NK-92 (cell line): Measurements from ENCODE around the gene ARNT2.

ENCODE experiments used
- DNase-seq: peaks from one replicate; lab custom pipeline; 2025; ENCODE audit not compliant: unreplicated experiment; lab: John Stamatoyannopoulos, UW

Gene ARNT2

DNA sequence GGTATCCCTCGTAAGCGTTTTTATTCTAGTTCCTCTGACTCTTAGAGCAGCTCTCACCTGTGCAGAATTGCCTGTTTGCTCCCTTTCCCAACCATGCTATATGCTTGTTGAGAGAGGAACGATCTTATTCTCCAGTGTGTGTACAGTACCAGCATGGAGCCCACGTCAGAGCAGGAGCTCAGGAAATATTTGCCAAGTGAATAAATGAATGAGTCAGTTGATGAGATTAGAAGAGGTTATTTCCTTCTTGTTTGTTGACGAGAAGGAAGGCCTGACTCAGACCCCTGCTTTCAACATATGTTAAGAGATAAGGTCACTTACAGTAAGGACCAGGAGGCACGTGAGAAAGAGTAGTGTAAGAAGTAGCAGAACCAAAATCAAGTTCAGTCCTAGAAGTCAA is 184.6 kb downstream of the ARNT2 start:
- no peak for DNase-seq

DNA sequence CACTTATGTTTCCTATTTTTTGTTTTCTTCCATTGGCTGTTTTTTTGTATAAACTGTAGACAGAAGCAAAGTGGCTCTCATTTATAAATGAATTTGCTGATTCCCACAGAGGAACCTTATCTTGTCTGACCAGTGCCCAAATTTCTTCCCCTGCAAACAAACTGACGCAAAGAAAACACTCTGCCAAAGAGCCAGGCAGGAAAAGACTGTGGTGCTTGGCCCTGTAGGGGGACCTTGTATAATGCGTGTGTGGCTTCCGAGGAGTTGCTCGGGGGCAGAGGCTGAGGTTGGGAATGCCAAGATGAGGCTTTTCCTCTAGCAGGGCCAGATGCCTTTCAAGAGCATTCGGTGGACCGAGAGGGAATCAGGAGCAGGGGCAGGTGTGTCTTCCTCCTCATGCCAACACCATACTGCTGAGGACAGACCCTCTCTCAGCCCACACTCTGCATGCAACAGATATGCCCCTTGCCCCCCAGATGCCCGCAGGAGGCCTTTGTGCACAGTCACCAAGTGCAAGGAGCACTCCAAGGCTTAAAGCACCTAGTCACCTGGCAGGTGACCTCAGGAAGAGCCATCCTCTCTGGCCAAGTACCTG is 186.7 kb downstream of the ARNT2 start:
- no peak for DNase-seq

DNA sequence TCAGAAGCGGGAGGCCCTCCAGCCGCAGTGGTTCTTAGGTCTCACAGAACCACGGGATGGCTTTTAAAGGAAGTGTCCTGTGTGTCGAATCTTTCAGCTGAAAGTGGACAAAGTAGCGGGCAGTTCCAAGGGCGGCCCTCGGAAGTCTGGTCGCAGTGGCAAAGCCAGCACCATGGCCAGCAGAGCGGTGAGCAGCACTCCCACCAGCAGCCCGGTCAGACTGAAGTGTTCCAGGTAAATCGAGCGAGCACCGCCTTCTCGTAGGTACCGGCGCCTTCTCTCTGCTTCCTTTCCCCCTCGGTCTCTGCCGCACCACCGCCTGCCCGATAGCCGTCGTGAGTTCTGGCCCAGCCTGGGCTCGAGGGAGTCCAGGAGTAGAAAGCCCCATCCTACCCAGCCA is 187.3 kb downstream of the ARNT2 start:
- DNase-seq: no peak

DNA sequence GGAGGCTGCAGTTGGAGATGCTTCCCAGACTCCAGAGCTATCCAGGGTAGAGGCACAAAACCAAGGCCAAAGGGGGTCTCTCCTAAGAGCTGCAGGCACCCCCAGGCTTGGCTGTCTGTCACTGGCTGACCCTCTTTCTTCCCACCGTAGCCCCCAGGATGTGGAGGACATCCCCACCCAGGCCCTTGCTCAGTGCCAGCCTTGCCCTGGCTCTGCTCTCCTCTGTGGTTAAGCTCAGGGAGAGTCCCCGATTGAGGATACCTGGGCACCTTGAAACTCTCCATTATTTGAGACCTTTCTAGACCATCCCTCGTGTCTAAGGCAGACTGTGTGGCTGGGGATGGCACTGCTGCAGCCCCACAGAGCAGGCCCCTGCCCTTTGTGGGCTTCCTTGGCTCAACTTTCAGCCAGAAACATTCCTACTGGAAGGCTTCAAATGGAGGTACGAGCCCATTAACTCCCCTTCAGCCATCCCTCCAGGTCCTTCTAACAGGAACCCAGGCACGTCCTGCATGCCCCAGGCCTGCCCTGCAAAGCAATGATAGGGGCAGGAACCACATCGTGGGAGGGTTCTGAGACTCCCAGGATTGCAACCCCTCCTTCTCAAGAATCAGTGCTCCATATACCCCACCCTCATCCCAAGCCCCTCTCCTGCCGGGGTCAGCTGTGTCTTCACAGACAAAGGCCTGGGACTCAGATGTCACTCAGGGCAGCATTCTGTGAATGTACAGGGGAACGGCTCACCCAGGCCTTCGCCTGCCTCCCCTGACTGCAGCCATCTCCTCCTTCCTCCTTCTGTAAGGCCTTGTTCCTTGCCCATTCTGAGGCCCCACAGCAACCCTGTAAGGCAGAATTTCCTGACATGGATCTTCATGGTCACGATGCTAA is 188.0 kb downstream of the ARNT2 start:
- DNase-seq: no peak

DNA sequence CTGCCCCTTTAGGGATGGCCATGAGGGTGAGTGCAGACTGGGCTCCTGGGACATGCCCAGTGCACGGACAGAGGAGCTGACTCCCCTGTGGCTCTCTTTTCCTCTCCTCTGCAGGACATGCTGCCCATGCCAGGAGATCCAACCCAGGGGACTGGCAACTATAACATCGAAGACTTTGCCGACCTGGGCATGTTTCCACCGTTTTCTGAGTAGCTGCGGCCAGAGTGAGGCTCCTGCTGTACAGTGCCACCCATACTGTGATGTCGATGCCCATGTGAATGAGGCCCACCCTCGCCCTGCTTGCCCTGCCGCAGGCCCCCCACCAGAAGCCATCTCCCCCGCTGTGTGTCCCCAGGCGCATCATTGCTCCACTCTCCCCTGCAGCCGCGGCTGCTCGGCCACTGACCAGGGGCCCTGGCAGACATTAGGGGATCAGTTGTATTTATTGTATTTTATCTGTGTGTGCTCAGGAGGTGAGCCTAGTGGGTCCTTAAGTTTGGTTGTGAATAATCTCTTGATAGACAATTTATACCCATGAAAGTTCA is 189.4 kb downstream of the ARNT2 start:
- DNase-seq: no peak

DNA sequence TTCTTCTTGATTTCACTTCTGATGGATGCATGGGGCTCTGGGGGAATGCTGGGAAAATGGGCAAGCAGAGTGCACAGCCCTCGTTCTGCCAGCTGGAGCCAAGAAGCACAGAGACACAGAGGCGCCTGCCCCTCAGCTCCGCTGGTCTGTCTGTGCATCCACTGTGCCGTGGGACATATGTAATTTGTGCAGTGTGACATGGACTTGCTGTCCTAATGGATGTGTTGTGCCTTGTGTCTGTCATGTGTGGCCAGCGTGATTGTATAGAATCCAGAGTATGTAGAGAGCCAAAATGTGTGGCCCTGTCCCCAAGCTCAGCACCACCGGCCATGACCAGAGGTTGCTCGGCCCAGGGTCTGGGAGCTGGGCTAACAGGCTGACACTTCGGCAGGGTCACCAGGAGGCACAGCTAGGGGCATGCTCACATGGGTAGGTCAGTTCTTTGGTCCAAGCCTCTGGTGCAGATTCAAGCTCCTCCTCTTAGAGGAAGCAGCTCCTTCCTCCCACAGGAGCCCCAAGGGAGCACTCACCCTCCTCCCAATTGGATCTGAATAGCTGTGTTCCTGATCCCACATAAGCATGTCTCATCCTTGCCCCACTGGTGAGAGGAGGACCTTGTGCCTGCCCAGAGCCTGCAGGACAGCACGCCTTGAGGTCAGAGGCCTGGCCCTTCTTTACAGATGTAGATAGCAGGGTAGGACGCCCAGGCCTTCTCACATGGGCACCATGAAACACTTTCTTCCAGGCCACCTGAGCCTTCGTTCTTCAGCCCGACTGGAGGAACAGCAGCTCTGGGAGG is 190.1 kb downstream of the ARNT2 start:
- no peak for DNase-seq

DNA sequence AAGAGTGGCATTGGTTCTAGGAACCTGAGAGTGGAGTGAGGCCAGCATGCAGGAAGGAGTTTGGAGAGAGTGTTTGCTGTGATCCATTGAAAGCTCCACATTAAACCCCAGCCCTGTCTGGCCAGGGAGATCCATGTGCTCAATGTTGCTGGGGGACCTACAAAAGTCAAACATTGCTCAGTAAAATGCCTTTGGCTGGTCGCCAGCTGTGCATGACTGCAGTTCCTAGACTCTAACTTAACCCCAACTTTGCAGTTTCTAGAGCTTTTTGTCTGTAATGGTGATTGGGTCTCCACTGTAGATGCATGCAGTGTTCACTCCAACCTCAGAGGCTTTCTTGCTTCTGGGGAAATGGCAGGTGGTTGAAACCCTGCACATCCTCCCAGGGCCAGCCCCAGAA is 191.2 kb downstream of the ARNT2 start:
- no peak for DNase-seq

DNA sequence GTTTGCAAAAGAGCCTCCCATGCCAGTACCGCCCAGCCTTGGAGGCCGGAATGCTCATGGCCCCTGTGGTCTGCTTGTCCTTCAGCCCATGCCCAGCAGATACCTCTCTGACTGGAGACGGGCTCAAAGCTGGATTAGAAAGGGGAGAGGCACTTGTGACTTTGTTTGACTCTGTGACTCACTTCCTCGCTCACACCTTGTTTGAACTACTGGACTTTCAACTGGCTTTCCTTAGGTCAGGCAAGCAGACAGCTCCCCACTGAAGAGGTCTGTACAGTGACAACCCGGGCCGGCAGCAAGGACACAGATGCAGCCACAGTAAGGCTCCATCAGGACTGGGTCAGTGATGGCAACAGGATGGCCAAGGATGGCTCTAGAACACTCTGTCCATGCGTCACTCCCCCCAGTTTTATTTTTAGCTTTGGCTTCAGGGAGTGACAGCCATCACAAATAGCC is 192.4 kb downstream of the ARNT2 start:
- no peak for DNase-seq

DNA sequence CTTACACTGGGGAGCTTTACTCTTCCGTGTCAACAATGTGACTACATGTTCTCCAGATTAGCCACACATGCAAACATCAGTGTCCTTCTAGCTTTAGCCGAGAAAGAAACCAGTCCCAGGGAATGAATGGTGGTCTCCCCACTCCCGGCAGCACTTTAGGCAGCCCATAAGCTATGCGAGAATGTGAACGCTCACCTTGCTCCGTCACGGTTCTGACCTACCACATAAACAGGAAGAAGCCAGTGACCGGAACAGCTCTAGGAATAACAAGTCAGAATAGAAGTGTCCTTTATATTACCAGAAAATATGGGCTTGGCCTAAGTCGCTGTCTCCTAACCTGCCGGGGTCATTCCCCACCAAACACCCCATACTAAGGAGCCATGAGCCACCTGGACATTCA is 192.9 kb downstream of the ARNT2 start:
- DNase-seq: no peak

DNA sequence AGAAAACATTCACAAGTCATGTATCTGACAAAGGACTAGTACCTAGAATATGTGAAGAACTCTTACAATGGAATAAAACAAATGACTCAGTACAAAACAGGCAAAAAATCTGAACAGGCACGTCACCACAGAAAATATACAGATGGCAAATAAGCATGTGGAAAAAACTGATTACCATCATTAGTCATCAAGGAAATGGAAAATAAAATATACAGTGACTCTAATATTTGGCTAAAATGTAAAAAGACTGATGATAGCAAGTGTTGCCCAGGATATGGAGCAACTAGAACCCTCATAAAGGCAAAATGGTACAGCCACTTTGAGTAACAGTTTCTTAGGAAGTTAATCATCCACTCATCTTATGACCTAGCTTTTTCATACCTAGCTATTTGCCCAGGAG is 195.2 kb downstream of the ARNT2 start:
- DNase-seq: no peak

DNA sequence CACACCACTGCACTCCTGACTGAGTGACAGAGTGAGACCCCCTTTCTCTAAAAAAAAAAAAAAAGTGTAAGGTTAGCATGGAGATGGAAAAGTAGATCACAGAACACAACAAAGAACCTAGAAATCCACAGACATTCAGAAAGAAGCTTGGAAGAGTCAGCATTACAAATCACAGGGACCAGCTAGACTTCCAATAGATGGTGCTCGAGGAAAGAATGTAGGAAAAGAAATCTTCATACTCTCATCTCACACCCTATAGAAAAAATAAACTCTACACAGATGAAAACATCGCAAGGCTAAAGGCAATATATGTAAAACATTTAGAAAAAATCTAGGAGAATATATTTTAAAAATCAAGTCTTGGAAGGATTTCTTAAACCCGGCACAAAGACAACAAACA is 196.4 kb downstream of the ARNT2 start:
- no peak for DNase-seq

DNA sequence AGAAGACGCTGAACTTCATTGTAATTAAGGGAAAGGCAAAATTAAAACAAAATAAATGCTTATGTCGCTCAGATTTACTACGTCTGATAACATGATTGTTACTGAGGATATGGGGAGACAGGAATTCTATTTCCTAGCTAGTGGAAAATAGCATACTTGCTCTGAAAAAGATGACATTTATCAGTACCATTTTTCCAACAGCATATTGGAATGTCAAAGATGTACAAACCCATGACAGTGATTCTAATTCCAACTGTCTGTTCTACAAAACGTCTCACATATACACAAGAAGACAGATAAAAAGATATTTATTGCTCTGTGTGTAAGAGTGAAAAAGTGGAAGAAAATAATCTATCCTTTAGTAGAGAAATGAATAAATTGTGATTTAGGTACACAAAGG is 197.1 kb downstream of the ARNT2 start:
- no peak for DNase-seq

DNA sequence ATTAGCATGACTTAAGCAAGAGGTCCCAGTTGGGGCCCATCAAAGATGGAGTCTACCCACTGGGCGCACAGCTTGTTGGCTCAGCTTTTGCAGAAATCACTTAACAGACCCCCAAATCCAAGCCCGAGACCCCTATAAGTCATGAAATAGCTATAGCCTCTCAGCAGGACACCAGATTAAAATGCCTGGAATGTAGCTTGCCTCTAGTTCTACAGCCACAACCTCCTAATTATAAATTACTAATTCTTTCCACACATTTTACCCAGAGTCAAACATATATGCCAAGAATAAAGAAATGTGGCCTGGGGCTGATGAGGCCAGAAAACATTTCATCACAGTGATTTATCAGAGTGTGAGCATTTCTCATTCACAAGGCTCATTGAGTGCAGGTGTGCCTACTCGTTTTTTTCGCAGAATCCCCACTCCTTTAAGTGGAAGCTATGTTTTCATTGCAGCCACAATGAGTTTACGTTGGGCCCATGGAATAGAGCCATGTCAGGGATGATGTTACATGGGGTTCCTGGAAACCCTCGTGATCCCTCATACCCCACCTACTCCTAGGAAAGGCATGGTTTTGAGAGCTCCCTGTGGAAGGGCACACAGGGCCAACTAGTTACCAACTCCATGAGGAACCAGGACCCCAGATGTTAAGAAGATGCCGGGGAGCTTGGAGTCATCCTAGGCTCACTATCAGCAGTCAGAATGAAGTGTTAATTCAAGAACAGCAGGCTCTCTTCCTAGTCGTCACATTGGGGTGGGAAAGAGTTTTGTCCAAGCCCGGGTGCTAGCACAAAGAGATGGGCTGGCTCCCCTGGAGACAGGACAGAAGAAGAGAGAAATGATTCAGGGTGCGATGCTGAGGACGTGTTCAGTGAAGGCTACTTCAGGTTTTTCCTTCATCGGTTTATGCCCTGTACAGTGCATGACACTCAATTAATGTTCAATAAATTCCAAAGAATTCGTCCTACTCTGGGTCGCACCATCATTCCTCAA is 200.7 kb downstream of the ARNT2 start:
- no peak for DNase-seq

DNA sequence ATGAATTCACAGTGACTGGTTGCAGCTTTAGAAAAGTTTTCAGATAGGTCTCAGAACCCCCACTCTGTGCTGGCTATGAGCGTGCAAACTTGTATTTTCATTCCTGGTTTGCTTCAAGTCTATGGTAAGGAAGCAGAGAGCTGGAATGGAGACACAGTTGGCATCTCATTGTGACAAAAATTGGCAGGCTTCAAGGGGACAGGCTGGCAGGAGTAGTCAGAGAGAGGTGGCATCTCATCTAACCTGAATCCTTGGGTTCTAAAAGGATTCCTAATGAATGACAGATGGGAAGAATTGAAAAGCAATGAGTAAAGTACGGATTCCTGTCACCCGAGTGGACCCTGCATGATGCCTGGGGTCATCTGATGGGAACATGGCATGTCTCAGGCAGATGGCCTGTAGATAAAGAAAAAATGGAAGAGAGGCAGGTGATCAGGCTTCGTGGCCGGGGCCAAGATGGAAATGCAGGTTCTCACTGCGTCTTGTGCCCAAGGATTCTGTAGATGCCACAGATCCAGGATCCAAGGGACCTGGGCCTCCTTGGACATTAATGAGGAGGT is 201.5 kb downstream of the ARNT2 start:
- no peak for DNase-seq

DNA sequence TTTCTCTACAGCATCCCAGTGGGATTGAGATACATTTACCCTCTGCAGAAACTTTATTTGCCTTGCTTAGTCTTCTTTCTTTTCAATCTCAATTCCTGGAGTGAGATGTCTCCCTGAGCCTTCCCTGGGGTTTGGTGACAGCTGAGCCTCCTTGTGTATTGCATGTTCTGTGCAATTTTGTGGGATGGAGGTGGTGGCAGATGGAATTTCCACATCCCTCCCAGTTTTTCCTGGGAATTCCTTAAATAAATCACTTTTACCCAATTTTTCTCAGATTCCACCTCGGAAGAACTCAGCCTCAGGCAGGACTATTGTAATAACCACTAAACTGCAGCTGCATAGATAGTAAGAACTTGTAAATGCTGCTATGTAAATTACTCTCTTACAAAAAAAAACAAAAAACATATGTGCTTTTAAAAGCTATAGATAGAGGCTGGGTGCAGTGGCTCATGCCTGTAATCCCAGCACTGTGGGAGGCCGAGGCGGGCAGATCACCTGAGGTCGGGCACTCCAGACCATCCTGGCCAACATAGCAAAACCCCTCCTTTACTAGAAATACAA is 202.4 kb downstream of the ARNT2 start:
- no peak for DNase-seq

DNA sequence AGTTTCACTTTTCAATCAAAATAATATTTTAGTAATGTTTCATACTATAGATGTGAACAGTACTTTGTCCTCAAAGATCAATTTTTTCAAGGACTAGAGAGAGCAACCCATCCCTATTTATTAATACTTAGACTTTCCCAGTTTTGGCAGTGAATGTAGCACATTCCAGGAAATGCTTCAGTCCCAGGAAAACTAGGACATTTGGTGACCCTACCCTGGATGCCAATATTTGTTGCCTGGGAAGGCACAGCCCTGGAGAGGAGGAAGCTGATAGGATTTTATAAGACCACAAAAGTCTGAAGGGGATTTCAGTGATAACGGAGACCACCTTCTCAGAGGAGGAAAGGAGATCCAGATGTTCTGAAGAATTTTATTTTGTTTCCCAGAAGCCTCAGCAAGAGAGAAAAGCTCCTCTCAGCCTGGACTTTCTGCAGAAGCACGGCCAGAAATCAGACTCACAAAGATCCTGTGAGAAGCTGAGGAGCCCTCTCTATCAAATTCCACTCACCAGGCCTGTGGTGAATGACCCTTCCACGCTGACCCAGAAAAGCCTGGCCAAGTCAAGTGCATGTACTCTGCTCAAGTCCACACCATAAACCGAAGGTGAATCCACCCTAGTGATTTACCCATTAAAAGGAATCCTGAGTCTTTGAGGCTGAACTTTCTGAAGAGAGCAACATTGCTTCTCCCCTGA is 203.3 kb downstream of the ARNT2 start:
- no peak for DNase-seq

DNA sequence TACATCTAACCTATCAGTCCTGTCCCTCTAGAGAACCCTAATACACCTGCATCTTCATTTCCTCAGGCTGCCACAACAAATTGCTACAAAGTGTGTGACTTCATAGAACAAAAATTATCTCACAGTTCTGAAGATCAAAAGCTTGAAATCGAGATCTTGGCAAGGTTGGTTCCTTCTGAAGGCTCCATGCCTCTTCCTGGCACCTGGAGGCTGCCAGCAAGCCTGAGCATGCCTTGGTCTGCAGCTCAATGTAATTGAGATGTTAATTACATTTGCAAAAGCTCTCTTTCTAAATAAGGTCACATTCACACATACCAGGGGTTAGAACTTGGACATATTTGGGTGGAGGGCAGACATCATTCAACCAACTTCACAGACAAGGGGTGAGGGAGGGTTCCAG is 204.5 kb downstream of the ARNT2 start:
- DNase-seq: no peak

DNA sequence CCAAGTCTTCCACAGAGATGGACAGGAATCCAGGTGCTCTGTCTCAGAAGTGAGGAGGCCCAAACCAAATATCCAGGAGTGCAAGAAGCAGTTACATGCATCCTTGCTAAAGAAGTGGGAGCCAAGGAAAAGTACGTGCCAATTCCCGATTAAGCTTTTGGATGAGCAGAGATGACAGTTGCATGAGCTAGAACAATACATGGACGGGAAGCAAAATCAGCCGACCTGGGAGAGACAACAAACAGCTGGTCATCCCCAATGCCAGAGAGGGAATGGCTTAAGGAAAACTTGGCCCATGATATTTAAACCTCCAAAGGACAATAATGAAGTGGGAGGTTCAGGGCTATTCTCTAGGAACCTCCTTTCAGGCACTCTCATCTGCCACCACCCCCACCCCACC is 204.9 kb downstream of the ARNT2 start:
- no peak for DNase-seq

DNA sequence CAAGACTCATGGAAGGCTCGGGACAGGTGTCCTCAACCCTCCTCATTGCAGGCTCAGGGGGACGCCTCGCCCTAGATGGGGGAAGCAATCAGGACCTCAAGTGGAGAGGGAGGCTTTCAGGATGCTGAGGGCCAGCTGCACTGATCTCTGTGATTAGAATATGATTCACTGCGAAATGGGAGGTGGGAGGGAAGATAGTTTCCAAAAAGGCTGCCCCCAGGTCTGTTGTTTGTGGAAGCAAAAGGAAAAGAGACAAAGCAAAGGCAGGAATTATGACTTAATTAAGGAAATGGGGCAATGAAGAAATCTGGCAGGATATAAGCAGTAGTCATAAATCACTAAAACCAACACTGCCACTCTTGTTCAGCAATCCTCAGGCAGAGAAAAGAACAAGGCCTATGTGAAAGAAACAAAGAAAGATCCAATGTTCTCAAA is 205.3 kb downstream of the ARNT2 start:
- no peak for DNase-seq
